Osteocyte (in vitro differentiated cells): ENCODE results near the gene TPH2. TPM values are rescaled to one million over a fixed set of nuclear protein-coding genes. Genes with fewer than 3 reads are reported as not detected.

Source experiments
- DNase-seq: peaks from one replicate; pipeline ENCODE4 v3.0.0; 2021; ENCODE audit warnings: mixed read lengths; ENCODE audit not compliant: unreplicated experiment; ENCODE audit errors: extremely low spot score
- H3K27ac Mint-ChIP-seq: one replicate; pipeline ENCODE4 v1.8.0; 2021; ENCODE audit warnings: mild to moderate bottlenecking, mixed read lengths; ENCODE audit not compliant: unreplicated experiment
- H3K27me3 Mint-ChIP-seq: one replicate; pipeline ENCODE4 v1.8.0; 2021; ENCODE audit warnings: mixed read lengths; ENCODE audit not compliant: unreplicated experiment
- H3K36me3 Mint-ChIP-seq: one replicate; pipeline ENCODE4 v1.8.0; 2021; ENCODE audit warnings: mixed read lengths; ENCODE audit not compliant: unreplicated experiment
- H3K4me1 Mint-ChIP-seq: one replicate; pipeline ENCODE4 v1.8.0; 2021; ENCODE audit warnings: mixed read lengths; ENCODE audit not compliant: unreplicated experiment
- H3K4me3 Mint-ChIP-seq: one replicate; pipeline ENCODE4 v1.8.0; 2021; ENCODE audit warnings: mild to moderate bottlenecking, moderate library complexity, mixed read lengths; ENCODE audit not compliant: unreplicated experiment
- H3K9me3 Mint-ChIP-seq: one replicate; pipeline ENCODE4 v1.8.0; 2021; ENCODE audit warnings: mixed read lengths; ENCODE audit not compliant: unreplicated experiment
- CTCF ChIP-seq: fragments of 200-600 bp; sonication (generic); IDR thresholded peaks from 2 replicates; pipeline ENCODE4 v1.5.0; 2021; ENCODE audit warnings: antibody characterized with exemption, mild to moderate bottlenecking, moderate library complexity
- total RNA-seq: library from RNA; stranded (reverse); gene quantifications from 2 replicates; pipeline ENCODE4 v1.2.1, GENCODE V29; 2021

The TPH2 gene
- total RNA-seq, 1 donor from 2014 or later, result not detected

GRCh38 chr12:71954083-71954778 is 15.6 kb downstream of the TPH2 start:
- H3K27ac Mint-ChIP-seq, result no peak overlapping the region
- no peaks in the 10 kb centered on the region for H3K36me3 Mint-ChIP-seq
- no peak overlapping the region for H3K4me3 Mint-ChIP-seq
- peaks cover 12% of the 10 kb centered on the region for H3K4me1 Mint-ChIP-seq
- H3K27me3 Mint-ChIP-seq, result peaks cover 13% of the 10 kb centered on the region
- DNase-seq, result no peak
- H3K9me3 Mint-ChIP-seq, result no peaks in the 10 kb centered on the region
- TF ChIP-seq CTCF, result no peak

- no peaks in the 10 kb centered on the region for H3K9me3 Mint-ChIP-seq
- H3K27ac Mint-ChIP-seq, result no peak overlapping the region
- H3K27me3 Mint-ChIP-seq, result peaks cover 12% of the 10 kb centered on the region
- no peak for DNase-seq
- no peaks in the 10 kb centered on the region for H3K36me3 Mint-ChIP-seq
- H3K4me1 Mint-ChIP-seq, result peaks cover 12% of the 10 kb centered on the region
- no peak for TF ChIP-seq CTCF
- H3K4me3 Mint-ChIP-seq, result no peak overlapping the region
Measured at GRCh38 chr12:71954861-71955260, 16.2 kb downstream of the TPH2 start.

GRCh38 chr12:71955970-71956369 is 17.3 kb downstream of the TPH2 start:
- no peak for DNase-seq

GRCh38 chr12:71958056-71958455 is 19.4 kb downstream of the TPH2 start:
- DNase-seq, result no peak
- no peak overlapping the region for H3K27ac Mint-ChIP-seq
- H3K4me3 Mint-ChIP-seq, result no peak overlapping the region
- no peak for TF ChIP-seq CTCF
- H3K36me3 Mint-ChIP-seq, result no peaks in the 10 kb centered on the region
- peaks cover 12% of the 10 kb centered on the region for H3K4me1 Mint-ChIP-seq
- H3K9me3 Mint-ChIP-seq, result no peaks in the 10 kb centered on the region
- H3K27me3 Mint-ChIP-seq, result peaks cover 2% of the 10 kb centered on the region

More at GRCh38 chr12:71955970-71956369, 17.3 kb downstream of the TPH2 start:
- no peak overlapping the region for H3K4me3 Mint-ChIP-seq
- H3K27ac Mint-ChIP-seq, result no peak overlapping the region
- peaks cover 12% of the 10 kb centered on the region for H3K4me1 Mint-ChIP-seq
- no peaks in the 10 kb centered on the region for H3K9me3 Mint-ChIP-seq
- peaks cover 5% of the 10 kb centered on the region for H3K27me3 Mint-ChIP-seq
- TF ChIP-seq CTCF, result no peak
- H3K36me3 Mint-ChIP-seq, result no peaks in the 10 kb centered on the region

- Mint-ChIP-seq H3K4me3 (no peak overlapping the region), H3K36me3 (no peaks in the 10 kb centered on the region), H3K9me3 (no peaks in the 10 kb centered on the region), H3K4me1 (peaks cover 12% of the 10 kb centered on the region), H3K27me3 (peaks cover 2% of the 10 kb centered on the region), H3K27ac (no peak overlapping the region)
- no peak for DNase-seq
- no peak for TF ChIP-seq CTCF
Measured at GRCh38 chr12:71958457-71958856, 19.8 kb downstream of the TPH2 start.
